Ovary (tissue), 3 donors: ENCODE results near the gene CD8A.

Source experiments
- CTCF ChIP-seq, 3 donors: fragments of 450-650 bp in 2 of 3; fragments of 200-600 bp in 1 of 3; IDR thresholded peaks; one replicate each; pipeline versions ENCODE4 v1.5.1 to v1.8.0; 2016 to 2022; ENCODE audit warnings: antibody characterized with exemption in 3 of 3, mild to moderate bottlenecking in 1 of 3
- EP300 ChIP-seq: sonication (generic); formaldehyde crosslinking; IDR thresholded peaks from one replicate; pipeline ENCODE4 v1.6.1; 2017; ENCODE audit warnings: antibody characterized with exemption
- POLR2A ChIP-seq: fragments of 450-650 bp; IDR thresholded peaks from one replicate; pipeline ENCODE4 v1.6.1; 2017; ENCODE audit warnings: antibody characterized with exemption, mild to moderate bottlenecking, moderate library complexity
- donor health status: DM: no; HTN: no; CAD: no.

GRCh38 chr2:86826951-86827350 lies 36.2 kb upstream of the CD8A start:
- TF ChIP-seq CTCF (IDR thresholded peaks at IDR 0.05) = no peak
- no peak for TF ChIP-seq POLR2A
- TF ChIP-seq EP300 = no peak
